Measurements from ENCODE around the gene CNBD2. TPM values are rescaled to one million over a fixed set of nuclear protein-coding genes. Genes with fewer than 3 reads are reported as not detected.
"Not testable (repeated sequence)": the region's sequence is repeated elsewhere in the genome, so short reads cannot be mapped to it uniquely, and the experiment has no call there.

Gene CNBD2
- total RNA-seq, 1 donor from 2014 or later: 1.6 TPM

DNA sequence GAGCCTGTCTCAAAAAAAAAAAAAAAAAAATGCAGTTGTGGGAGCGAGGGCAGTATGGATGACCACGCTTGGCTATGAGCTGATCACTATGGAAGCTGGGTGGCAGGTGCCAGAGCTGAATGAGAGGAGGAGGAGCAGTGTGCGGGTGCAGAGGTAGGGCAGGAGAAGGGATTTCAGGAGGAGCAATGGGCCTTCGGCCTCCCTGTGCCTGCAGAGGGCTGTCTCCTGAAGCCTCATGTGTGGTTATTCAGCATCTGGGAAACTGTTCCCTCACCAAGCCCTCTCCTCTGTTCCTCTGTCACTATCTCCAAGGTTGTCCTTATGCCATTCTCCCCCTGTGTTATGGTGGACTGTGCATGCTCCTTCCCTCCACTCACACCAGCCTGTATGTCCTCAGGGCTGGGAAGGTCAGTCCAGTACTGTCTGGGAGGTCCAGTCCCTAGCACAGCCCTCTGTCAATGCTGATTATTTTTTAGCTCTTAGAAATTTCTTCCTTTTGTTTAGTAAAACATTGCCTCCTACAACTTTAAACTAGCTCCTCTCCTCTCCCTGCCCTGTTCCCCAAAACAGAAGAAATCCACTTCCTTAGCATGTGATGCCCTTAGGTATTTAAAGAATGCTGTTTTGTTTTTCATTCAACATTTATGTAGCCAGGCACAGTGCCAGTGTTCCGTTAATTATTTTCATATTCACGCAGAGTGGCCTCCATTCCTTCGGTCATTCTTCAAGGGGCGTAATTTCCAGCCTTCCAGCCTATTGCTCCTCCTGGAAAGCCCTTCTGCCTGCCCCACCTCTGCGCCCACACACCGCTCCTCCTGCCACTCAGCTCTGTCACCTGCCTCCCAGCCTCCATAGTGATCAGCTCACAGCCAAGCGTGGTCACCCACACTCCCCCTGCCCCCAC, 48.9 kb downstream of the CNBD2 start:
- DNase-seq (ENCODE audit: low spot score in 2 of 2) (no peak), FAIRE-seq (no peak)

DNA sequence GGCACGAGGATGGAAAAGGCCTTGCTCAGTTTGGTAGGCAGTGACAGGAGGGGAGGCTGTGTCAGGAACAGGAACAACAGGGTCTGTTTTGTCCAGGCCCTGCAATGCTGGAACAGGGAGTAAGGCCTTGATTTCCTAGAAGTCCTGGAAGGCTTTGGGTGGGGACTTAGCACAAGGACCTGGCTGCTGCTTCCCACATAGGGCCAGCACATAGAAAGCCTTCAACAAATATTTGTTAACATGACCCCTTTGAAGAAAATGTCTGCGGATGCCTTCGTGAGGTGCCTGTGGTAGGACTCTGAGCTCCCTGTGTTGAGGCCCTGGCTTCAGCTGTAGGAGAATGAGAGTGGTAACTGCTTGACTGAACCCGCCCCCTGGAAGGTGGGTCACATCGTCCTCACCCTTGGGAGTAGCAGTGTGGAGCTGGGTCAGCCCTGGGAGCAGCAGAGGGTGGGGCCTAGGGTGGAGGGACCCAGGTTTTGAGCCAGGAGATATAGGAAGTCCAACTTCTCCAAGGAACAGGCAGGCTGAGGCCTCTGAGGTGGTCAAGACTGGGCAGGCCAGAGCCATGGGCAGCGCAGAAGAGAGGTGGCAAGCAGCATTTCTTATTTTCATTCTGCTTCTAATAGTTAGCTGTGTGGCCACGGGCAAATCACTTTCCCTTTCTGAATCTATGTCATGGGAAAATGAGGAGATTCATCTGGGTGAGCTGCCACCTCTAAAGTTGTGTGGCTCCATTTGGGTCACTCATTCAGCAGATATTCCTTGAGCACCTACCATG, 50.0 kb downstream of the CNBD2 start:
- FAIRE-seq (no peak), DNase-seq (ENCODE audit: low spot score in 2 of 2) (no peak)

DNA sequence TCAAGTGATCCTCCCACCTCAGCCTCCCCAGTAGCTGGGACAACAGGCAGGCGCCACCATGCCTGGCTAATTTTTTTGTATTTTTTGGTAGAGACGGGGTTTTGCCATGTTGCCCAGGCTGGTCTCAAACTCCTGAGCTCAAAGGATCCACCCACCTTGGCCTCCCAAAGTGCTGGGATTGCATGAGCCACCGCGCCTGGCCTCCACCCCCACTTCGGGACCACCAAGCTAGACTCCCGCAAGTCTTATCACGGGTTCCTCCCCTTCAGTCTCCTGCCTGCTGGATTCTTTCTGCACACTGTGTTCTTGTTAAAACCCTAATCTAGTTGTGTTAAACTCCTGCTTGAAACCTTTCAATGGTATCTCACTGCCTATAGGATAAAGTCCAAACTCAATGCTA, 57.7 kb downstream of the CNBD2 start:
- not testable (repeated sequence) for FAIRE-seq; DNase-seq (ENCODE audit: low spot score in 2 of 2)

GRCh38 chr20:36028106-36028808, 59.9 kb downstream of the CNBD2 start:
- no peak for FAIRE-seq

DNA sequence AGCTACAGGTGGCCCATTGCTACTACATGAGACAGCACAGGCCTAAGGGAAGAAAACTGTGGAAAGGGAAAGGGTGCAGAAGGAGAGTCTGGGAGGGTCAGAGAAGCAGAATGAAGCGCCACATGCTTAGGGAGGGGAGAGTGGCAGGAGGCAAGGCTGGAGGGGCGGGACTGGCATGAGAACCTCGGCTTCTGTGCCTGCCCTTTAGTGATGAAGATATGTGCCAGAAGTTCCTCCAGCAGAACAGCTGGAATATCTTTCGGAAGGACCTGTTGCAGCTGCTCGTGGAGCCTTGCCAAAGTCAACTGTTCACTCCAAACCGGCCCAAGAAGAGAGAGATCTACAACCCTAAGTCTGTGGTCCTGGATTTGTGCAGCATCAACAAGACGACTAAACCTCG, 61.8 kb downstream of the CNBD2 start:
- FAIRE-seq: no peak
- DNase-seq (ENCODE audit: low spot score in 2 of 2): no peak

More at GRCh38 chr20:36028106-36028808, 59.9 kb downstream of the CNBD2 start:
- DNase-seq (ENCODE audit: low spot score in 2 of 2): no peak

GRCh38 chr20:36031806-36032205, 63.4 kb downstream of the CNBD2 start:
- FAIRE-seq (no peak), DNase-seq (ENCODE audit: low spot score in 2 of 2) (no peak)

DNA sequence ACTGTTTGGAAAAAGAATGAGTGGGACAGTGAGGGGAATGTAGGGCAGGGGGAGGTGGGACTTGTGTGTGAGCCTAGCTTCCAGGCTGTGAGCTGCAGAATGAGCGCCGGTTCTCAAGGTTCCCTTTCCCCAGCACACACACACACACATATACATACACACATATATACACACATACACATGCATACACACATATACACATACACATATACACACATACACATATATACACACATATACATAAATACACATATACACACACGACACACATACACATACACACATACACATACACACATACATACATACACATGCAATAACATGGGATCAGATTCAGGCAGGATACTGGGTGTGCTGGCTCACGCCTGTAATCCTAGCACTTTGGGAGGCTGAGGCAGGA, 66.5 kb downstream of the CNBD2 start:
- no peak for DNase-seq (ENCODE audit: low spot score in 2 of 2)
- no peak for FAIRE-seq

DNA sequence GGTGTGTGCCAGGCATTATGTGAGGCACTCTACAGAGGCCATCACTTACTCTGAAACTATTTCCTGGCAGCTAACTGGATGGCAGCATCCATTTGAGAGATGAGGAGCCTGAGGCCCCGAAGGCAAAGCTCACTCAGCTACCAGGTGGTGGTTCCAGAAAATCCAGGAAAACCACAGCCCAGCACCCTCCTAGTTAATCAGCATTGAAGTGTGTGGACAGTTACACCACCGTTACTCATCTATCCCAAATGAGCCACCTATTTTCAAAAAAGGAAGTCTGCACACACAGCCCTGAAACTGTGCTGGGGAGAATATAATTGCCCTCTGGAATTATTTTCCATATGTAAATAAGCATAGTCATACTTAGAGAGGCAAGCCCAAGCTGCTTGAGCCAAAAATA, 67.4 kb downstream of the CNBD2 start:
- no peak for FAIRE-seq
- DNase-seq (ENCODE audit: low spot score in 2 of 2): no peak

DNA sequence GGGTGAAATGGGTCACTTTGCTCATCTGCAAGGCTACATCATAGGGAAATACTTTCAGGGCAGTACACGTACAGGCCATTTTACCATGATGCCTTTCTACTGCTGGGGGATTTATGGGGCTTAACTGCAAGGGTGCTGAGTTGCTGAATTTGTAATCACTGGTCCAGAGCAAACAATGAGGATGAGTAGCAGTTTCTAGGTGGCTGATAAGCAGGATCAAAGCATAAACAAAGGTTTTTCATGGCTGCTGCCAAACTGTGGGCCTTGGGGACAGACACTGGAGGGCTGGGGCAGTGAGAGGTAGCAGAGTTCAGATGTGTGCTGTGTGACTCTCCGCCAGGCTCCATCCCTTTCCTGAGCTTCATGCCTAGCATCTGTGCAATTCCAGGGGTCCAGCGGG, 68.3 kb downstream of the CNBD2 start:
- DNase-seq (ENCODE audit: low spot score in 2 of 2) (no peak), FAIRE-seq (no peak)

DNA sequence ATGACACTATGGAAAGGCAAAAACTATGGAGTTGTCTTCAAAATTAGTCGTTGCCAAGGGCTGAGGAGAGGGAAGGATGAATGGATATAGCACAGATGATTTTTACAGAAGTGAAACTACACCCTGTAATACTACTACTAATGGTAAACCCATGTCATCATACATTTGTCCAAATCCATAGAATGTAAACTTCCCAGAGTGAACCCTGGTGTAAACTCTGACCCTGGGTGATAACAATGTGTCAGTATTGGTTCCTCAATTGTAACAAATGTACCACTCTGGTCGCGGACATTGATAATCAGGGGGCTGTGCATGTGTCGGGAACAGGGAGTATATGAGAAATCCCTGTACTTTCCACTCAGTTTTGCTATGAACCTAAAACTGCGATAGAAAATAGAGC, 72.2 kb downstream of the CNBD2 start:
- DNase-seq (ENCODE audit: low spot score in 2 of 2): no peak
- no peak for FAIRE-seq

- DNase-seq (ENCODE audit: low spot score in 2 of 2) (no peak), FAIRE-seq (no peak)
These were observed 75.1 kb downstream of the CNBD2 start for GRCh38 chr20:36043441-36043840.

DNA sequence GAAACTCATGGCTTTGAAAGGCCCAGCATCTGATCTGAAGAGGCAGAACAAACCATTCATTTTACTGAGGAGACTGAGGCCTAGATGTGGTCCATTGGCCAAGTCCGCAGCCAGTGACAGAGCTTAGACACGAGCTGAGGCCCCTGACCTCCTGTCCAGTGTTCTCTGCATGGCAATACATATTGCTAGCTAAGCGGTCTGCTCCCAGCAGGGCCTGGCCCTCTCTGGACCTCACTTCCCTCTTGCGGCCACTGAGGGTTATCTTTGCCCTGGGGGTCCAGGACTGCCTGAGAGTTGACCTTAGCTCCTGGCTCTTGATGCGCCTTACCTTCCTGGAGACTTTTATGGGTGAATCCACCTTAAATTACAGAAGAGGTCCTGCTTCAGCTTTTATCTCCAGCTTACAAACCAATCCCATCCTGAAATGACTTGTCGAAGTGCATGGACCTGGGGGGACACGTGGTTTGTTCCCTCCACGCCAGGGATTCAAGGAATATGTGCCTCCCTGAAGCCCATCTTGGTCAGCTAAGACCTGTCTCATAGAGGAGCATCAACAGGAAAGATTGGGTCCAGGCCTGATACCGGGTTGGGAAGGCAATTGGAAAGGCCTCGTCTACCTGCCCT, 75.6 kb downstream of the CNBD2 start:
- no peak for FAIRE-seq
- no peak for DNase-seq (ENCODE audit: low spot score in 2 of 2)

DNA sequence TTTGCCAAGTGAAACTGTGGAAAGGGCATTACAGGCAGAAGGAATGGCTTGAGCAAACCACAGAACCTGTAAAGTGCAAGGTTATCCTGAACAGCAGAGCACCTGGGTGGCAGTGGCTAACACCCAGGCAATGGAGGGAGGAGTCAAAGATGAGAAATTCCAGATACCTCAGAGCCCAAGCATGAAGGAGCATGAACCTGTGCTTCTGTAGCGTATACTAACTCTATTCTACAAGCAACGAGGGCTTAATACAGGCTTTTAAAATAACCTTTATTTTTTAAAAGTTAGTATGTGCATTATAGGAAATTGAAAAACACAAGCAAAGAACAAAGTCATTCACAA, 77.0 kb downstream of the CNBD2 start:
- FAIRE-seq: no peak

DNA sequence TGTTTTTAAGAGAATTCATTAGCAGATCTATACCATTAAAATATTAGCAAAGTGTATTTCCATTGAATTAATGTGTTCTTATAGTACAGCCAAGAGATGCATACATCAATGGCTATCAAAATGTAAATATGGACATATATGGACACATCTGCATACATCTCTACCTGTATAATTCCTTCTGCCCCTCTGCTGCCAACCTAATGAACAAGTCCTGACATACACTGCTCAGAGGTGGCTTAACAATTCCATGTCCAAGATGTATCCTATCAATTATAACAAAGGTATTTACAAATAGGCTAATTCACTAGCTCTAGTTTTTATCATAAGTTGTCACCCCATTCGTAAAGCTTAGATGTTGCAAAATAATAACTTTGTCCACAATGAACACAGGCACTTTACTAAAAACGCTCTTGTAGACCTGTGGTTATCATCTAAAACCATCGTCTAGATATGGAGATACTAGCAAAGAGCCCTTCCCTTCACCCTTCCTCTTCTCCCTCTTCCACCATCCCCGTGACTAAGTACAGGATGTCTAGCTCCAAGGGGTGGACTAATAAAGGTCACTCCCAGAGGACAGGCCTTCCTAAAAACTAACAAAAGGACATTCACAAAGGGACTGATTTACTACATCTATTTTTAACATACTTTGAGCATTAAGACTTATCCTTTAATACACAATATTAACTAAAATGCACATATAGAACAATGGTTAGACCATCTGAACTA, 77.8 kb downstream of the CNBD2 start:
- DNase-seq (ENCODE audit: low spot score in 2 of 2); FAIRE-seq: not testable (repeated sequence)

More for the DNA sequence above, 77.0 kb downstream of the CNBD2 start:
- no peak for DNase-seq (ENCODE audit: low spot score in 2 of 2)

DNA sequence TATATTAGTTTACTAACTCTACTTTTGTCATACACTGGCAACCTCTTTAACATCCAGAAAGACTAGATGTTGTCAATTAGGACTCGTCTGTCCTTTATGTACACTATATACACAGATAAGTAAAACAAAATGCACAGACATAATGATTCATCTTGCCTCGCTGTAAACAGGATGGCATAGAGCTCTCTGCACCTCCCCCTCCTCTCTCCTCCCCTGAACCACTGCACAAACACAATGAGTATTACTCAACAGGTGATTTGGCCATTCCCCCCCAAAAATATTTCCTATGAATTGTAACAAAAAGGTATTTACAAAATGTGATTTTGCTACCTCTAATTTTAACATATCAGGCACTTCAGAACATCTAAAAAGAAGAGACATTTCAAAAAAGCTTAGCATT, 81.0 kb downstream of the CNBD2 start:
- not testable (repeated sequence) for DNase-seq (ENCODE audit: low spot score in 2 of 2); FAIRE-seq

DNA sequence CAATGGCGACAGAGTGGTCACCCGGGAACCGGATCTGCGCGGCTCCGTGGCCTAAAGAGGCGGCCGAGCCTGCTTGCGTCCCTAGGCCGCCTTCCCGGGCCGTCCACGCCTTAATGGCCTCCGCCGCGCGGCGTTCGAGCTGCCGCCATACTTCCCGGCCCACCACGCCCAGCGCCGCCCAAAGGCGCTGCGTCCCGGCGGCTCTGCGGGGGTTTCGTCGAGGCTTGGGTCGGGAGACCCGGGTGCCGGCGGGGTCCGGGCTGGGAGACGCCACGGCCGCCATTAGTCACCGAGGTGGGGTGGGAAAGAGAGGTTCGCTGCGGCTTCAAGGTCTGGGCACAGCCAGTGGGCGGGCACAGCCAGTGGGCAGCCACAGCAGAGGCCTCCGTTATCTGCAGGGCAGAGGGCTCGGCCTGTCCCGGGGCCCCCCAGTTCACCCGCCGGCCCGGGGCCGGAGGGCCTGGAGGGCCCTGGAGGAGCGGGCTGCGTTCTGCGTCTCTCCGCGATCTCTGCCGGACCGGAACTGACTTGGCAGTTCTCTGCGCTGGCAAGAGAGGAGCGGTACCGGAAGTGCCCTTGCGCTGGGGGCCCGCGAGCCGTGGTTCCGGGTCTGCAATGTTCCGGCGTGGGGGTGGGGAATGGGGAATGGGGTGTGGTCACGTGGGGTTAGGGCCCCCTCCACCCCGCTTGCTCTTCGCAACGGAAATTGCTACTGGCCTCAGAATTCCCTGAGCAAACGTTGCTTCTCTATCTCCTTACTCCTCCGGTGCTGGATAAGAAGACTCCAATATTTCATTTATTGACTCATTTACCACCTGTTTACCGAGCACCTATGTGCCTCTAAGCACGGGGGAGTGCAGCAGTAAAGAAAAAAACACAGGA, 82.3 kb downstream of the CNBD2 start:
- DNase-seq (ENCODE audit: low spot score in 2 of 2) (peak; percentile 85 to 88), FAIRE-seq (no peak)

DNA sequence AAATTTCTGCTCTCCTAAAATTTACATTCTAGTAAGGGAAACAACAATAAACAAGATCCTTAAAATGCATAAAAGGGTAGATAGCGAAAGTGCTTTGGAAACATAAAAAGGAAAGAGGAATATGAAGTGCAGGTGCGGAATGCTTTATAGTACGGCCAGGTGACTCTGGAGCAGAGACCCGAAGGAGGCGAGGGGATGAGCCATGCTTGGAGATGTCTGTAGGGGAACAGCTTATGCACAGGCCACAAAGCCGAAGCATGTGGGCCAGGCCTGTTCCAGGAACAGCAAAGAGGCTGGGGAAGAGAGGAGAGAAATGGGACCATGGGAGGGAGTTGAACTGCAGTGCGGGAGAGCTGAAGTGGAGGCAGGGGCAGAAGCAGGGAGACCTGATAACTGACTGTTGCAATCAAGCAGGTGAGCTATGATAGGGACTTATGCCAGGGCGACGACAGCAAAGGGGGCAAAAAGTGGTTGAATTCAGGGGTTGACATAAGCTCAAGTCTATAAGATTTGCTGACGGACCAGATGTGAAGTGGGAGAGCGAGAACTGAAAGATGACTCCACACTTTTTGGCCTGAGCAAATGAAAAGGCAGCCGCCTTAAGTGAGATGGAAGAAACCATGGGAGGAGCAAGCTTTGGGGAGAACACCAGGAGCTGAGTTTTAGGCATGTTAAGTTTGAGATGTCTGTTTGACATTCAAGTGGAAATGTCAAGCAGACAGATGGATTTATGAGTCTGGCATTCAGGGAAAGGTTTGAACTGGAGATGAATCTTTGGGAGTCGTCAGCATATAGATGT, 83.1 kb downstream of the CNBD2 start:
- FAIRE-seq: no peak
- DNase-seq (ENCODE audit: low spot score in 2 of 2): no peak

GRCh38 chr20:36052117-36052513, 83.7 kb downstream of the CNBD2 start:
- no peak for FAIRE-seq
- no peak for DNase-seq (ENCODE audit: low spot score in 2 of 2)

Data from frontal cortex (tissue), 4 donors.